Stimulated activated CD8-positive, alpha-beta memory T cell treated with anti-CD3 and anti-CD28 coated beads, Interleukin-7, amount 100 ng/mL, for 48 hours (primary cell): ENCODE data around the gene CXCL13.
"Not testable (repeated sequence)": the region's sequence is repeated elsewhere in the genome, so short reads cannot be mapped to it uniquely, and the experiment has no call there.

ENCODE experiments used
- DNase-seq, 2 donors: peaks; one replicate each; pipeline ENCODE4 v3.0.0-alpha.2; 2020; ENCODE audit warnings: low read depth in 1 of 2; ENCODE audit errors: extremely low read depth in 1 of 2

The CXCL13 gene

GRCh38 chr4:77653162-77653758, 47.6 kb downstream of the CXCL13 start:
- no peak for DNase-seq

GRCh38 chr4:77660318-77660717, 54.7 kb downstream of the CXCL13 start:
- not testable (repeated sequence) for DNase-seq
